Endothelial cell of umbilical vein (primary cell): Measurements from ENCODE around the gene PCBD2. TPM values are rescaled to one million over a fixed set of nuclear protein-coding genes. Genes with fewer than 3 reads are reported as not detected.

Source experiments
- BruUV-seq: library from RNA; stranded (reverse); fragments of 400-500 nt; replicated peaks from 2 replicates; lab custom pipeline; 2021; lab: Mats Ljungman, UMichigan
- CTCF ChIA-PET: fragments of 300-600, 350-600 bp; sonication (Branson Sonifier 250); formaldehyde crosslinking; loops from one replicate; lab custom pipeline; 2021; ENCODE audit warnings: antibody characterized with exemption, inconsistent platforms; lab: Charles Lee
- POLR2A ChIA-PET: fragments of 300-600, 350-600 bp; sonication (Branson Sonifier 250); formaldehyde crosslinking; loops from one replicate; lab custom pipeline; 2021; ENCODE audit warnings: antibody characterized with exemption, inconsistent platforms; lab: Charles Lee
- DNase-seq: peaks from one replicate; pipeline ENCODE4 v3.0.0-alpha.2; 2011; ENCODE audit warnings: low read depth, low spot score
- FAIRE-seq: peaks from 2 replicates; lab custom pipeline; 2011; peaks lifted over from hg19 to GRCh38; lab: Jason Lieb, UNC
- H2AFZ ChIP-seq: 2 replicates; pipeline ENCODE4 v1.6.0; 2012; ENCODE audit warnings: low read depth, low read length, control low read depth, inconsistent platforms
- H3K27ac ChIP-seq: 2 replicates; pipeline ENCODE4 v1.5.1; 2011; ENCODE audit warnings: low read depth, mild to moderate bottlenecking, control low read depth, low read length, moderate library complexity; ENCODE audit not compliant: insufficient read depth
- H3K27me3 ChIP-seq, 2 experiments: 2 replicates each; pipeline versions ENCODE4 v1.6.0 to v1.6.1; 2011; ENCODE audit warnings: low read length in 2 of 2, mixed read lengths in 1 of 2; ENCODE audit not compliant: control insufficient read depth in 2 of 2, insufficient read depth in 2 of 2
- H3K36me3 ChIP-seq, 2 experiments: 2 replicates in 1 of 2; 3 replicates in 1 of 2; pipeline ENCODE4 v1.5.1; 2011; ENCODE audit warnings: low read length in 2 of 2, mild to moderate bottlenecking in 1 of 2, moderate library complexity in 1 of 2; ENCODE audit not compliant: control insufficient read depth in 2 of 2, insufficient read depth in 2 of 2; ENCODE audit errors: extremely low read depth in 1 of 2
- H3K4me1 ChIP-seq: 3 replicates; pipeline ENCODE4 v1.5.1; 2011; ENCODE audit warnings: mild to moderate bottlenecking, low read length; ENCODE audit not compliant: control insufficient read depth, insufficient read depth; ENCODE audit errors: extremely low read depth
- H3K4me2 ChIP-seq: 2 replicates; pipeline ENCODE4 v1.6.1; 2011; ENCODE audit warnings: low read length, control low read depth, mixed read lengths; ENCODE audit not compliant: insufficient read depth
- H3K4me3 ChIP-seq, 3 experiments: fragments of 200-600 bp in 1 of 3; sonication (generic), shearing (Covaris generic) in 1 of 3; replicated peaks in 1 of 3; 2 replicates each; pipeline ENCODE4 v1.5.1; 2011 to 2016; ENCODE audit warnings: control low read depth in 3 of 3, low read length in 3 of 3, mild to moderate bottlenecking in 2 of 3, inconsistent platforms in 1 of 3, low read depth in 1 of 3, moderate library complexity in 1 of 3; ENCODE audit not compliant: insufficient read depth in 1 of 3
- H3K79me2 ChIP-seq: 2 replicates; pipeline ENCODE4 v1.6.0; 2012; ENCODE audit warnings: low read length, inconsistent platforms; ENCODE audit not compliant: control insufficient read depth, insufficient read depth
- H3K9ac ChIP-seq: replicated peaks from 2 replicates; pipeline ENCODE3; 2011; ENCODE audit warnings: low read length, control low read depth; ENCODE audit not compliant: insufficient read depth; ENCODE audit errors: extremely low read depth
- H3K9me1 ChIP-seq: replicated peaks from 3 replicates; pipeline ENCODE4 v1.6.0; 2011; ENCODE audit warnings: mild to moderate bottlenecking, low read length; ENCODE audit not compliant: control insufficient read depth, insufficient read depth; ENCODE audit errors: extremely low read depth
- H3K9me3 ChIP-seq: replicated peaks from 2 replicates; pipeline ENCODE4 v1.5.1; 2012; ENCODE audit warnings: low read length, inconsistent platforms; ENCODE audit not compliant: control insufficient read depth, insufficient read depth
- H4K20me1 ChIP-seq: replicated peaks from 2 replicates; pipeline ENCODE3; 2011; ENCODE audit warnings: mild to moderate bottlenecking, low read length; ENCODE audit not compliant: control insufficient read depth, insufficient read depth; ENCODE audit errors: extremely low read depth
- CTCF ChIP-seq, 2 donors: IDR thresholded peaks; 1 replicate in 1 of 2; 2 replicates in 1 of 2; pipeline ENCODE4 v1.5.1; 2011; ENCODE audit warnings: low read length in 2 of 2, mild to moderate bottlenecking in 2 of 2, moderate library complexity in 2 of 2, control low read depth in 1 of 2, inconsistent platforms in 1 of 2, low read depth in 1 of 2; ENCODE audit not compliant: insufficient read depth in 1 of 2; ENCODE audit errors: extremely low read depth in 1 of 2
- EZH2 ChIP-seq: IDR thresholded peaks from 2 replicates; pipeline ENCODE4 v1.6.1; 2012; ENCODE audit warnings: borderline replicate concordance, low read depth, mild to moderate bottlenecking, moderate library complexity, low read length, inconsistent platforms; ENCODE audit not compliant: severe bottlenecking
- FOS ChIP-seq: IDR thresholded peaks from 2 replicates; pipeline ENCODE4 v1.6.1; 2011; ENCODE audit warnings: mild to moderate bottlenecking, low read length, moderate library complexity, borderline replicate concordance; ENCODE audit not compliant: insufficient read depth
- GATA2 ChIP-seq: IDR thresholded peaks from 2 replicates; pipeline ENCODE4 v1.7.0; 2011; ENCODE audit warnings: low read depth, mild to moderate bottlenecking, moderate library complexity, mixed read lengths, low read length; ENCODE audit not compliant: insufficient read length, insufficient read depth
- MAX ChIP-seq: IDR thresholded peaks from 2 replicates; pipeline ENCODE4 v1.6.1; 2011; ENCODE audit not compliant: insufficient read depth, insufficient read length
- MYC ChIP-seq: IDR thresholded peaks from one replicate; pipeline ENCODE4 v1.6.1; 2011; ENCODE audit warnings: mild to moderate bottlenecking, low read depth, low read length
- POLR2A ChIP-seq: IDR thresholded peaks from 2 replicates; pipeline ENCODE4 v1.6.1; 2012; ENCODE audit warnings: low read depth, mild to moderate bottlenecking, control low read depth, low read length
- POLR2AphosphoS5 ChIP-seq: IDR thresholded peaks from 2 replicates; pipeline ENCODE4 v1.6.1; 2012; ENCODE audit warnings: low read depth, mild to moderate bottlenecking, control low read depth, low read length, moderate library complexity; ENCODE audit not compliant: insufficient read depth
- dilution Hi-C: fragments of 300-500 bp; cut with MboI; formaldehyde crosslinking; loops from one replicate; pipeline ENCODE4 v1.15.0; 2019; ENCODE audit warnings: low sequenced_read_pairs; ENCODE audit not compliant: extremely low pct_ligation_motif_present
- intact Hi-C: fragments of 100-400 bp; cut with micrococcal nuclease; formaldehyde crosslinking; loops from one replicate; pipeline ENCODE4 v1.10.0; 2022
- polyA plus RNA-seq, 4 experiments: library from polyadenylated mRNA; depleted of rRNA in 3 of 4; stranded (reverse) in 3 of 4; unstranded in 1 of 4; fragments of >200 nt; gene quantifications; 2 replicates each; pipeline versions ENCODE4 v1.2.1 to v1.2.3, GENCODE V29; 2011 to 2012; ENCODE audit warnings: missing spikeins in 1 of 4
- total RNA-seq: library from RNA; stranded (reverse); gene quantifications from 2 replicates; pipeline ENCODE4 v1.2.3, GENCODE V29; 2021

The PCBD2 gene
- total and polyA plus RNA-seq, 2 donors (not counting 3 experiments of a cell fraction or from before 2014, with no cell fraction given) = 4.0 to 10.7 TPM

- BruUV-seq = no TSS peak
- H4K20me1 ChIP-seq = no peaks in the 10 kb centered on the region
- H3K4me3 ChIP-seq = no peak overlapping the region
- no peak for DNase-seq
- H2AFZ ChIP-seq = no peak overlapping the region
- no peaks in the 10 kb centered on the region for H3K9me1 ChIP-seq
- intact Hi-C loops (no loop called here), dilution Hi-C loops (no loop called here)
- no peaks in the 10 kb centered on the region for H3K27me3 ChIP-seq
- CTCF ChIA-PET = interaction anchor here (1.1 to 1.2 kb wide), 2 partner anchors 11 to 12 kb away, joined by 3 read pairs; no protein-coding TSS in a partner anchor
- no peak overlapping the region for H3K4me2 ChIP-seq
- H3K9ac ChIP-seq = no peak overlapping the region
- TF ChIP-seq GATA2 (no peak), POLR2AphosphoS5 (no peak), CTCF (IDR thresholded peaks at IDR 0.05; ENCODE audit: extremely low read depth in 1 of 2, insufficient read depth in 1 of 2, low read depth in 1 of 2, low read length in 2 of 2) (no peak), MYC (no peak), MAX (no peak)
- no peaks in the 10 kb centered on the region for H3K36me3 ChIP-seq
- POLR2A ChIA-PET = no interaction called here
- H3K79me2 ChIP-seq = no peaks in the 10 kb centered on the region
- no peaks in the 10 kb centered on the region for H3K4me1 ChIP-seq
- no peak overlapping the region for H3K27ac ChIP-seq
- no peak for FAIRE-seq
- H3K9me3 ChIP-seq = no peaks in the 10 kb centered on the region
Observed at GRCh38 chr5:134976841-134977240, 71.9 kb downstream of the PCBD2 start.

DNA sequence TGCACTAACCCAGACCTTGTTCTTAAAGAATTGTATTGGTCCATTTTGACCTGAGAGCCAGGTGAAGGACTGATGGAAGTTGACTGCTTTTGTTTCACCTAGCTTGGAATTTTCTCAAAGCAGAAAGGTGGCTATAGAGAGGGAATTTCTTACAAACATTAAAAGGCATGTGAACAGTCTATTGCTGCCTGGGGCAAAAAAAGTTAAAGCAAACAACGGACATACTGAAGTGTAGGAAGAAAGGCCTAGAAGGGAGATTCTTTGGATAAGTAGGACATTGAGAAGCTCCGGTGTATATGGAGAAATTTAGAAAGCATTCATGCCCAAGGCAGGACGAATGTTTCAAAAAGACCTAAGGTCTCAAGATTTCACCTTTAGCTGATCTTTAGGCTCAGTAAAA, 74.5 kb downstream of the PCBD2 start:
- Histone ChIP-seq H3K27me3 (no peaks in the 10 kb centered on the region), H3K4me3 (no peak overlapping the region), H2AFZ (no peak overlapping the region), H4K20me1 (no peaks in the 10 kb centered on the region), H3K4me1 (no peaks in the 10 kb centered on the region), H3K9me1 (no peaks in the 10 kb centered on the region), H3K9ac (no peak overlapping the region), H3K79me2 (no peaks in the 10 kb centered on the region), H3K27ac (no peak overlapping the region), H3K9me3 (no peaks in the 10 kb centered on the region), H3K4me2 (no peak overlapping the region), H3K36me3 (no peaks in the 10 kb centered on the region)
- TF ChIP-seq POLR2A (no peak), FOS (no peak), POLR2AphosphoS5 (no peak), EZH2 (no peak), CTCF (IDR thresholded peaks at IDR 0.05; ENCODE audit: extremely low read depth in 1 of 2, insufficient read depth in 1 of 2, low read depth in 1 of 2, low read length in 2 of 2) (no peak), GATA2 (no peak)
- ChIA-PET CTCF (interaction anchor here (0.6 kb wide), 1 partner anchor 1828 kb away, joined by 3 read pairs; no protein-coding TSS in a partner anchor), POLR2A (interaction anchor here (0.5 kb wide), 1 partner anchor 912 kb away, joined by 3 read pairs; no protein-coding TSS in a partner anchor)
- intact Hi-C loops = no loop called here
- DNase-seq = no peak
- no TSS peak for BruUV-seq
- dilution Hi-C loops = no loop called here
- FAIRE-seq = no peak
